GM12872 (cell line): Measurements from ENCODE around the gene POSTN.

Source experiments
- TF ChIP-seq, protein P1 (sequence below): IDR thresholded peaks from 3 replicates; pipeline ENCODE4 v1.5.1; 2011; ENCODE audit warnings: low read depth, mild to moderate bottlenecking, low read length, moderate library complexity; ENCODE audit not compliant: insufficient read depth

POSTN gene

DNA sequence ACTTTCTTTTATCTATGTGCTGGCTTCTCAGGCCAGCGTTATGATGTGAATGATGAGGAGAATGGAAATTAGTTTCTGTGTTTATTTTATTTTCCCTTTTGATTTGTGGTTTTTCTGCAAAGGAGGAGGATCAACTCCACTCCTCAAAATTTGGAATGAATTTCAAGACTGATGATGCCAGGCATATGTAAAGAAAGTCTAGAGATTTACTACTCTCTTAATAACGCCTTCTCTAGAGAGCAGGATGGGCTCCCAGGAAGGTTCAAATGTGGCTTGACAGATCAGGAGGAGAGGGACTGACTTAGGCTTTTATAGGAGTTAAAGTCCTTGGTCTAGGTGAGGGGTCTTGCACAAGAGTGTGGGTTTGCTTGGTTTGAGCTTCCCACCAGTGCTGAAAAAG lies 15.1 kb upstream of the POSTN start:
- TF ChIP-seq, protein P1, sequence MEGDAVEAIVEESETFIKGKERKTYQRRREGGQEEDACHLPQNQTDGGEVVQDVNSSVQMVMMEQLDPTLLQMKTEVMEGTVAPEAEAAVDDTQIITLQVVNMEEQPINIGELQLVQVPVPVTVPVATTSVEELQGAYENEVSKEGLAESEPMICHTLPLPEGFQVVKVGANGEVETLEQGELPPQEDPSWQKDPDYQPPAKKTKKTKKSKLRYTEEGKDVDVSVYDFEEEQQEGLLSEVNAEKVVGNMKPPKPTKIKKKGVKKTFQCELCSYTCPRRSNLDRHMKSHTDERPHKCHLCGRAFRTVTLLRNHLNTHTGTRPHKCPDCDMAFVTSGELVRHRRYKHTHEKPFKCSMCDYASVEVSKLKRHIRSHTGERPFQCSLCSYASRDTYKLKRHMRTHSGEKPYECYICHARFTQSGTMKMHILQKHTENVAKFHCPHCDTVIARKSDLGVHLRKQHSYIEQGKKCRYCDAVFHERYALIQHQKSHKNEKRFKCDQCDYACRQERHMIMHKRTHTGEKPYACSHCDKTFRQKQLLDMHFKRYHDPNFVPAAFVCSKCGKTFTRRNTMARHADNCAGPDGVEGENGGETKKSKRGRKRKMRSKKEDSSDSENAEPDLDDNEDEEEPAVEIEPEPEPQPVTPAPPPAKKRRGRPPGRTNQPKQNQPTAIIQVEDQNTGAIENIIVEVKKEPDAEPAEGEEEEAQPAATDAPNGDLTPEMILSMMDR: no peak

DNA sequence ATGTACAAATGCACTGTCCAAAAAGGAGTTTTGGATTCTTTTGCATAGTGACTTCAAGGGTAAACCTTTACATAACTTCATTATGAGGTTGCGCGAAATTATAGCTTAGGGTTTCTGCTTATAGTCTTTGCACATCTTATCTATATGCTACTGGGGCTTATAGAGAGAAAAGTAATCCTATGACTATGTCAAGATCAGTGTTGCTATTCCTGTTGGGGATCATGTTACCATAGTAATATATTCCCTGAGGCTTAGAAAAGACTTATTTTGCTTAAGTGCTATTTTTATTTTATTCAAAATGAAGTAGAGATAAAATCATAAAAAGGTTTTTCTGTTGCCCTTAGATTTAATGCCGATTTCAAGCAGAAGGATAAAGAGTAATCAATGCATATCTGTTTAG lies 14.7 kb upstream of the POSTN start:
- TF ChIP-seq, protein P1: no peak

- TF ChIP-seq, protein P1: peak; percentile 16; the same call in 1 of the 3 replicates
Observed at GRCh38 chr13:37608750-37609339, 10.3 kb upstream of the POSTN start.

GRCh38 chr13:37602733-37603381 lies 4.3 kb upstream of the POSTN start:
- TF ChIP-seq, protein P1: no peak

DNA sequence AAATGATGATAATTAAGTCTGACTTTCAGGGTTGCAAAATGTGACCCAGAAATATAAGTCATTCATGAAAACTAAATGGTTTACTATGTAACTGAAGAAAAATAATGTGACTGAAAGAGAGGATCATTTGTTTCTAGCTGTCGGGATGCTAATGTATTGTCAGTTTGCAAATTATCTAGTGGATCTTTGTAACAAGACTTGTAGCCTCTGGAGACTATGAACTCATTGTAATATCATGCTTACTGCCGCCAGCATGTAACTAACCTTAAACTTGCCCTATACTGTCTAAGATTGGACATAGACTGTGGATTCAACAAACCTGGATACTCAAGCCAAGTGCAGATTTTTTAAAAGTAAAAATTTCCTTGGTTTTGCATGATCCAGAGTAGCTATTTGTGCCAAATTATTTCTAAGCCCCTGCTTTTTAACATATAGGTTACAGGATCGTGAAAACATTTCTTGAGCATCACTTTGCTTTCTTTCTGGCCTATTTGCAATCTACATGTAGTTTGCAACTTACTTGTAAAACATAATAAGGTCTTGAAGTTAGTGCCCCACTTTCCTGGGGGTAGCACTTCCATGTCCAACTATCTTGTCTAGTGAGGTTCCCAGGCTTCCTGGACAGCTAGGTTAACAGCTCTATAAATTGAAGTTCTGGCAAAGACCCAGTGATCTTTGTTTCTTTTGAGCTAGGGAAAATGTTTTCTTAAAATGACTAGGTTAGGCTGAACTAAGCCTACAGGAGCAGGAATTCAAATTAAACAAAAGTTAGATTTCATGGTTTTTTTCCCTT lies 3.3 kb upstream of the POSTN start:
- TF ChIP-seq, protein P1: no peak

- TF ChIP-seq, protein P1: no peak
Observed at GRCh38 chr13:37599519-37599918, 951 bp upstream of the POSTN start.

- TF ChIP-seq, protein P1: no peak
Observed at GRCh38 chr13:37597477-37598025, 1.0 kb downstream of the POSTN start.
